Central memory CD8-positive, alpha-beta T cell (primary cell): Measurements from ENCODE around the gene PTPRG.

Source experiments
- ATAC-seq: fragments of 150-1000 bp; cut with Tn5 transposase; replicated peaks from 2 replicates; pipeline ENCODE4 v1.10.0; 2022; ENCODE audit warnings: mild to moderate bottlenecking, moderate FRiP score, moderate number of reproducible peaks; ENCODE audit not compliant: poor library complexity, severe bottlenecking; ENCODE audit errors: extremely low read depth
- DNase-seq, 2 donors: peaks; one replicate each; pipeline ENCODE4 v3.0.0; 2021; ENCODE audit warnings: low spot score in 2 of 2
- H3K27ac Mint-ChIP-seq: one replicate; pipeline ENCODE4 v1.8.0; 2022; ENCODE audit warnings: low read depth, mild to moderate bottlenecking, moderate library complexity, mixed read lengths
- H3K27me3 Mint-ChIP-seq: one replicate; pipeline ENCODE4 v1.8.0; 2022; ENCODE audit warnings: mixed read lengths
- H3K36me3 Mint-ChIP-seq: one replicate; pipeline ENCODE4 v1.8.0; 2022; ENCODE audit warnings: mild to moderate bottlenecking, moderate library complexity, mixed read lengths; ENCODE audit not compliant: insufficient read depth
- H3K4me1 Mint-ChIP-seq: one replicate; pipeline ENCODE4 v1.8.0; 2022; ENCODE audit warnings: mixed read lengths
- H3K4me3 Mint-ChIP-seq: one replicate; pipeline ENCODE4 v1.8.0; 2022; ENCODE audit warnings: mild to moderate bottlenecking, moderate library complexity, mixed read lengths
- H3K9me3 Mint-ChIP-seq: one replicate; pipeline ENCODE4 v1.8.0; 2022; ENCODE audit warnings: mixed read lengths

The PTPRG gene

DNA sequence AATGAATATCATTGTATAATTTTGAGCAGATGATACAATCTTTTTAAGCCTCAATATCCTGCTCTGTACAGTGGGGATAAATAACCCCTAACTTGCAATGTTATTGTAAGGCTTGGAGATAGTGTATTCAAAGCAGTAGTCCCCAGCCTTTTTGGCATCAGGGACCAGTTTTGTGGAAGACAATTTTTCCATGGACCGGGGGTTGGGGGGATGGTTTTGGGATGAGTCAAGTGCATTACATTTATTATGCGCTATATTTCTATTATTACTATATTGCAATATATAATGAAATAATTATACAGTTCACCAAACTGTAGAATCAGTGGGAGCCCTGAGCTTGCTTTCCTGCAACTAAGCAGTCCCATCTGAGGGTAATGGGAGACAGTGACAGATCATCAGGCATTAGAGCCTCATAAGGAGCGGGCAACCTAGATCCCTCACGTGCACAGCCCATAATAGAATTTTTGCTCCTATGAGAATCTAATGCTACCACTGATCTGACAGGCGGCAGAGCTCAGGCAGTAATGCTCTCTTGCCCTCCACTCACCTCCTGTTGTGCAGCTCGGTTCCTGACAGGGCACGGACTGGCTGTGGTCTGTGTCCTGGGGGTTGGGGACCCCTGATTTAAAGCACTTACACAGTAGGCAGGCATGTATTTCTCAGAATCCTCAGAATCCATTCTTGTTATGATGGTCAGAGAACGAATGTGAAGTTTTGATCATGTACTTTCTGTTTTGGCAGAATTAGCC lies 102.2 kb downstream of the PTPRG start:
- no peaks in the 10 kb centered on the region for H3K27me3 Mint-ChIP-seq
- no peak for ATAC-seq
- H3K4me1 Mint-ChIP-seq = no peaks in the 10 kb centered on the region
- H3K4me3 Mint-ChIP-seq = no peak overlapping the region
- H3K27ac Mint-ChIP-seq = no peak overlapping the region
- H3K36me3 Mint-ChIP-seq = no peaks in the 10 kb centered on the region
- DNase-seq = no peak
- H3K9me3 Mint-ChIP-seq = peaks cover 6% of the 10 kb centered on the region

DNA sequence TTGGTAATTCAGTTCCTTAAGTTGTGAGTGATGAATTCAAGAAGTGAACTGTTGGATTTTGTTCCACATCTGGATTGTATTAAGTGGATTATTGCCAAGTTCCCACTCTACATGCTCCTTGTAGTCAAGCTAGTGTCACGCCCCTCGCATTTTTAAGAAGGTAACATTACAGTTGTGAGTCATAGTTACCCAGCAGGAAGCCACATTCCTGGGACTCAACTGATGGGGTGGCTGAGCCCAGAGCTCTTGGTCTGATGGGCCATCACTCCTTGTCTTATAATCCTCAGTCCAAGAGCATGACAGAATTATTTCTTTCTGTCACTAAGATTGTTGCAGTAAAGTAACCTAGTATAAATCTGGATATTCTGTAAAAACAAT lies 102.7 kb downstream of the PTPRG start:
- ATAC-seq = no peak
- Mint-ChIP-seq H3K4me1 (no peaks in the 10 kb centered on the region), H3K27ac (no peak overlapping the region)

DNA sequence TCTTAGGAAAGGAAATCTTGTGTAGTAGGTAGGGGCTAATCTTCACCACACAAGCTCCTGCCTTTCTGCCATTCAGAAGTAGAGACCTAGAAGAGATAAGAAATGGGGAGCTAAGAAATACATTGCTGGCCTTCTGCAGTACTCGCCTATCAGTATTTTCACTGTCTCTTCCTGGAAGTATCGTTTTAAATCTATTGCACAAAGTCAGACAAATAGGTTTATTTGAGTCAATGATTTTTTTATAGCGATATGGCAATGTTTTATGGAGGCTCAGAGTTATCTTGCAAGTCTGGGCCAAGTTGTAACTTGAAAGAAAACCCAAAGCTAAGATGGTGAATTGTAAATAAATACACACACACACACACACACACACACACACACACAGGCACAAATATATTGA lies 103.8 kb downstream of the PTPRG start:
- Mint-ChIP-seq H3K9me3 (peaks cover 6% of the 10 kb centered on the region), H3K27ac (no peak overlapping the region), H3K4me3 (no peak overlapping the region), H3K36me3 (no peaks in the 10 kb centered on the region), H3K4me1 (no peaks in the 10 kb centered on the region), H3K27me3 (no peaks in the 10 kb centered on the region)
- DNase-seq (no peak), ATAC-seq (no peak)

More for the DNA sequence above, 102.7 kb downstream of the PTPRG start:
- Mint-ChIP-seq H3K36me3 (no peaks in the 10 kb centered on the region), H3K9me3 (peaks cover 6% of the 10 kb centered on the region), H3K27me3 (no peaks in the 10 kb centered on the region), H3K4me3 (no peak overlapping the region)
- DNase-seq = no peak

DNA sequence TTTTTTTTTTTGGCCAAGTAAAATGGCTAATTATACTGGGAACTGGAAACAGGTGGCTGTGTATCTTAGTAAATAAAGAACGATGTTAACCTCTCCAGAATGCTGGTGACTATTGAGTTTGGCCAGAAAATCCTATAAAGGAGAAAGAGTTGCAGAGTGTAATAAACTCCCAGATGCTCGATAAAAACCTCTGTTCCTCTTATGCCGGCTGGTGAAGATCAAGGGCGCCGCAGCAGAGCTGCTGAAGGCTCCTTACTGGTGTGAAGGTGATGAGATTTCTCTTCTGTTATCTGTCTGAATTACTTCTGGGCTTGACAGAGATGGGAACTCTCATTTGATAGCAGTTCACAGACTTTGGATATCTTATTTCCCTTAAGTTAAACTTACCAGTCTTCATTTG lies 104.6 kb downstream of the PTPRG start:
- Mint-ChIP-seq H3K4me3 (no peak overlapping the region), H3K4me1 (no peaks in the 10 kb centered on the region), H3K9me3 (peaks cover 6% of the 10 kb centered on the region), H3K27me3 (no peaks in the 10 kb centered on the region), H3K36me3 (no peaks in the 10 kb centered on the region), H3K27ac (no peak overlapping the region)
- DNase-seq (no peak), ATAC-seq (no peak)

DNA sequence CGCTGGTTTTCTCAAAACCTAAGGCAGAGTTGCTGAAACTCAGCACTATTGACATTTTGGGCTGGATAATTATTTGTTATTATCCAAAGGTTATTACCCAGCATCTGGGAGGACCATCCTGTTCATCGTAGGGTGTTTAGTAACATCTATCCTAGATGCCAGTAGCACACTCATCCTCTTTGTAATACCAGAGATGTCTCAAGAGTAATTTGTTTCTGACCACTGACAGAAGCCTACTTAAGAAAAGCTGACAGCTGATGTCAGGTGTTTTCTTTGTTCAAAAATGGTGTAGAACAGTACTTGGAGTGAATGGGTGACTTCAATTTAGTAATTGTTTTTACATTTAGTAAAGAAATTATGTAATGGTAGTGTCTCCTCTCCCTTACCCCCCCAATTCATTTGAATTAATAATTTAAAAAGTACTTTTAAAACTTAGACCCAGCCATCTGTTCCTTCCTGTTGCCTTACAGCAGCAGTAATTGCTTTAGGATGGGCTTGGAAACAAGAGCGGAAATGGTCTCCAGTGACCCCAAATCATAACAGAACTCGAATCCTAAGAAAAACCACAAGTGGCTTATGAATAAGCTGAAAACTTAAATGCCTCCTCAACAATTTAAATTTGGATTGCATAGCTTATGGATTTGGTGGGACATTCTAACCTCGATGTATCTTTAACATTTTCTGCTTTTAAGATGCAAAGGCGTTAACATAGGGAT lies 105.4 kb downstream of the PTPRG start:
- ATAC-seq = no peak
- Mint-ChIP-seq H3K9me3 (peaks cover 6% of the 10 kb centered on the region), H3K27ac (no peak overlapping the region), H3K4me3 (no peak overlapping the region), H3K4me1 (no peaks in the 10 kb centered on the region), H3K36me3 (no peaks in the 10 kb centered on the region), H3K27me3 (no peaks in the 10 kb centered on the region)
- no peak for DNase-seq

DNA sequence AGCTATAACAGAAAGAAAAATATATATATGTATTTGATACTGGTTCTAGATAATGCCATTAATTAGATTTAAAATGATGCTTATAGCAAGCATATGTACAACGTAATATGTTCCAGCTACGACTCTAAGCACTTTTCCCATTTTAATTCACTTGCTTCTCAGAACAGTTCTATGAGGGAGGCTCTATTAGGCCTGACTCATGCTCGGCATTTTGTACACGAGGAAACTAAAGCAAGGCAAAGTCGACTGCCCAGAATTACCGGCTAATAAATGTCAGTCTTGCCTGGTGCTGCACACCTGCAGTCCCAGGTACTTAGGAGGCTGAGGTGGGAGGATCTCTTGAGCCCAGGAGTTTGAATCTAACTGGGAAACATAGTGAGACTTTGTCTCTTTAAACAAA lies 106.0 kb downstream of the PTPRG start:
- H3K36me3 Mint-ChIP-seq = no peaks in the 10 kb centered on the region
- DNase-seq = no peak
- ATAC-seq = no peak
- no peaks in the 10 kb centered on the region for H3K27me3 Mint-ChIP-seq
- H3K4me1 Mint-ChIP-seq = no peaks in the 10 kb centered on the region
- H3K4me3 Mint-ChIP-seq = no peak overlapping the region
- no peak overlapping the region for H3K27ac Mint-ChIP-seq
- H3K9me3 Mint-ChIP-seq = peaks cover 4% of the 10 kb centered on the region

DNA sequence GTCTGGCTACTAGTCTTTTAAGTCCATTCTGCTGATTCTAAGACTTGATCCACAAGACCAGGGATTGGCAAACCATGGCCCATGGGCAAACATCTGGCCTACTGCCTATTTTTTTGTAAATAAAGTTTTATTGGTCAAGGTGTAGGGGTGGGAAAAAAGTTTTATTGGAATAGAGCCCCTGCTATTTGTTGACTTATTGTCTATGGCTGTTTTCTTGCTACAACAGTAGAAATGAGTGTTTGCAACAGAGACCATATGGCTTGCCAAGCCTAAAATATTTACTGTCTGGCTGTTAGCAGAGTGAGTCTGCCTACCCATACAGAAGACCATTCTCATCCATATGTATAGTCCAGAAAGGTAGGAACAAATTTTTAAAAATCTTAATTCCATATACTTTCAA lies 106.4 kb downstream of the PTPRG start:
- Mint-ChIP-seq H3K4me1 (no peaks in the 10 kb centered on the region), H3K4me3 (no peak overlapping the region), H3K36me3 (no peaks in the 10 kb centered on the region), H3K27me3 (no peaks in the 10 kb centered on the region), H3K27ac (no peak overlapping the region), H3K9me3 (no peaks in the 10 kb centered on the region)
- DNase-seq = no peak
- ATAC-seq = no peak

DNA sequence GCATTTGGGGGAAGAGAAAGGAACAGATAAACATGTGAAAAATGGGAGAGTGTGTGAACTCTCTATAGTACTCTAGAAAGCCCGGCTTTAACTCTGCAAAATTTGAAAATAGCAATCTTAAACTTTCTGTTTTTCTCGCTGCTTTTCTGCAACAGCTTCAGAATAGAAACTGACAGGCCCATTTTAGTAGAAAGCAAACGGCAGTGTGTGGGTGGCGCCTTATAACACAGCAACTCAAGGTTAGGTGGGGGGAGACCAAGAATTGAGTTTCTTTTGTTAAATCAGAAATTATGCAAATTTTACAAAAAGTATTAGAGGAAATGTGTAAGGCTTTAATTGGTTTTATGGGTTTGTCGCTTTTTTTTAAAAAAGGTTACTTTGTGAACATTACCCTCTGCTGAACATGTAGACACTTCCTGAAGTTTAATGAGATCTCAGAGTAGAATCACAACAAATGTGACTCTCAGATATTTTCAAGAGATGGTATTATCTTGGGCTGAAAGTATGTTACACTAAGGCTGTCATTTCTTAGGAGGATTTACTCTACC lies 107.0 kb downstream of the PTPRG start:
- Mint-ChIP-seq H3K36me3 (no peaks in the 10 kb centered on the region), H3K4me3 (no peak overlapping the region), H3K4me1 (no peaks in the 10 kb centered on the region), H3K9me3 (no peaks in the 10 kb centered on the region), H3K27me3 (no peaks in the 10 kb centered on the region), H3K27ac (no peak overlapping the region)
- no peak for DNase-seq
- no peak for ATAC-seq

DNA sequence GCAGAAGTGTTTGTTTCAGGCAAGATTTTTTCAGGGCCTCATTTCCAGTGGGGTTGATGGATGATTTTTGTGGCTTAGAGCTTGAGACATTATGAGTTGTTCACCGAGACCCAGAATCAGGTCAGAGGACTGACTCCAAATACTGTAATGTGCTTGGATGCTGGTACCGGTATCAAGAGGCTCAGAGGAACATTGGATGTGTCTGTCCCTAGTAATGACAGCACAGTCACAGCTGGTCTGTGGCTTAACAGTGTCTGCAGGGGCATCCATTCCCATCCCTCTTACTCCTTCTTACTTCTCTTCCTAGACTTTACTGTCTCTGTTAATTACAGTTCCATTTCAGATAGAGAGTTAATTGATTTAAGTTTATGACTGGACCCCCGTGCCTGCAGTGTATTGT lies 107.8 kb downstream of the PTPRG start:
- Mint-ChIP-seq H3K27ac (no peak overlapping the region), H3K4me1 (no peaks in the 10 kb centered on the region), H3K36me3 (no peaks in the 10 kb centered on the region), H3K27me3 (no peaks in the 10 kb centered on the region), H3K9me3 (no peaks in the 10 kb centered on the region), H3K4me3 (no peak overlapping the region)
- no peak for DNase-seq
- ATAC-seq = no peak

DNA sequence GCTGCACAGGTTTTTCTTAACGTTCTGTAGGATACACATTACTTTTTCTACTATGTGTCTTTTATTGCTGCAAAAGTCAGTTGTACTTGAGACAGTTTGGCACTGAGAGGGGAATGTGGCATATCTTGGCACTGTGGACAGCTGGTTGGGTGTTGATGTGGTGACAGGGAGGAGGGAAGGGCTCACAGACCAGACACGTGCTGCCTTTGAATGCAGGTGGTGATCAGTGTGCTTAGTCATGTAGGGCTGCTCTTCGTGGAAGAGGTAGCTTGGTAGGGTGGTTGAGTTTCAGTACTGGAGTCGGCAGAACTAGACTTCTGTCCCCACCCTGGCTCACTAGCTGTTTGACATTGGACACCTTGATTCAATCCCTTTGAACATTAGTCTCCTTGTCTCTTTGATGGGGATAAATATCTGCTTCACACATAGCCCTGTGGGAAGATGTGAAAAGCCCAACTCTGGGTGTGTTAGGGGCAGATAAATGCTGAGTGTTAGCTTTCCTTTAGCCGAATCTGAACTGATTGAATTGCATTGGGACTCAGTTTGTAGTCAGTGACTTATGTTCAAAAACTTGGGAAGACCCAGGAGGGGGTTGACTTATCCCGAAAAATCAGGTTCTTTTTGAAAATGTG lies 108.4 kb downstream of the PTPRG start:
- ATAC-seq (no peak), DNase-seq (no peak)

DNA sequence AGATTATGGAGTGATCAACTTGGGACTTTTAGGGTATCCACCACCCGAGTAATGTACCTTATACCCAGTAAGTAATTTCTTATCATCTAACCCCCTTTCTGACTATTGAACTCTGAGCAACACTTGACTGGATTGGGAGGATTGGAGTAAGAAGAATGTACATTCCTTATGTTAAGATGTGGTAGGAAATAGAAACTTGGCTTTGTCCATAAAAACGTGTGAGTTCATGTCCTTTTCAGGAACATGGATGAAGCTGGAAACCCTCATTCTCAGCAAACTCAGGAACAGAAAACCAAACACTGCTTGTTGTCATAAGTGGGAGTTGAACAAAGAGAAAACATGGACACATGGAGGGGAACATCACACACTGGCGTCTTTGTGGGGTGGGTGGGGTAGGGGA lies 112.3 kb downstream of the PTPRG start:
- ATAC-seq = no peak

More for the DNA sequence above, 108.4 kb downstream of the PTPRG start:
- no peak overlapping the region for H3K4me3 Mint-ChIP-seq
- no peaks in the 10 kb centered on the region for H3K4me1 Mint-ChIP-seq
- no peak overlapping the region for H3K27ac Mint-ChIP-seq
- no peaks in the 10 kb centered on the region for H3K9me3 Mint-ChIP-seq
- H3K36me3 Mint-ChIP-seq = no peaks in the 10 kb centered on the region
- H3K27me3 Mint-ChIP-seq = no peaks in the 10 kb centered on the region

DNA sequence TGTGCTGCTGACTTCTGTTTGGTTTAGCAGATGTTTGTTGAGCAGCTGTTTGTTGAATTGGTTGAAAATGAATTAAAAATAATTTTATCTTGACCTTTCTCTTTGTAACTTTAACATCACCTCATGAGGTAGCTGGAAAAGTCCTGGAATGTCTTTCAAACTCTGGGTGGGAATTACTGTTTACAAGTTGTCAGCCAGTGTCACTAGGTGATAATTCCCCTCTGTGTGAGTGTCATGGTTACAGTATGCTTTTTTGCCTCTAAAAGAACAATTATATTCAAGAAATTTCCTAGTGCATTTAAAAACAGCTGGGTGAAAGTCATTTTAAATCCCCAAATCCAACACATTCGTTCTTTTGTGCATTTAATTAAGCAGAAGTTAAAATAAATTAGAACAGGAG lies 113.2 kb downstream of the PTPRG start:
- Mint-ChIP-seq H3K4me3 (no peak overlapping the region), H3K9me3 (peaks cover 5% of the 10 kb centered on the region), H3K27me3 (no peaks in the 10 kb centered on the region), H3K27ac (no peak overlapping the region), H3K4me1 (no peaks in the 10 kb centered on the region), H3K36me3 (no peaks in the 10 kb centered on the region)
- no peak for ATAC-seq
- DNase-seq = no peak

More for the DNA sequence above, 112.3 kb downstream of the PTPRG start:
- Mint-ChIP-seq H3K27me3 (no peaks in the 10 kb centered on the region), H3K9me3 (peaks cover 5% of the 10 kb centered on the region), H3K4me1 (no peaks in the 10 kb centered on the region), H3K27ac (no peak overlapping the region), H3K4me3 (no peak overlapping the region), H3K36me3 (no peaks in the 10 kb centered on the region)
- DNase-seq = no peak

DNA sequence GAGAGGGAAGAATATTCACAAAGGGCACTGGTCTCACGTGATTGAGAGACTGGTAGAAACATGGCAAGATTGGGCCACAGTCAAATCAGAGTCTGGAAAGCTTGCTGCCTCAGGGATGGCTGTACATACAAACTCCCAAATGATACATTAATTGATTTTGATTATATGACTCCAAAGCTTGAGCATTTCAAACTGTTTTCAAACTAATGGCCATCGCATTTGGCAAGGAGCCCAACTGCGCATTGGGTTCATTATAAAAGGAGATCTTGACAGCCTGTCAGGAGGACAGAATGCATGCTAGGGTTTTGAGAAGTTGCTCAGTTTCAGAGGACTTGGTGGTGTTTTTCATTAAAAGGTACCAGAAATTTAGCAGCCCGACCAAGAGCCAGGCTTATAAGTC lies 117.7 kb downstream of the PTPRG start:
- H3K9me3 Mint-ChIP-seq = peaks cover 13% of the 10 kb centered on the region
- no peak overlapping the region for H3K4me3 Mint-ChIP-seq
- H3K36me3 Mint-ChIP-seq = no peaks in the 10 kb centered on the region
- no peaks in the 10 kb centered on the region for H3K27me3 Mint-ChIP-seq
- no peak for ATAC-seq
- no peak overlapping the region for H3K27ac Mint-ChIP-seq
- H3K4me1 Mint-ChIP-seq = no peaks in the 10 kb centered on the region
- DNase-seq = no peak
